ENCODE measurements around the gene INPP1.

- TF ChIP-seq CTCF (IDR thresholded peaks at IDR 0.05), result no peak
- TF ChIP-seq POLR2A (IDR thresholded peaks at IDR 0.05), result no peak
Observed at GRCh38 chr2:190352668-190353536, 9.5 kb downstream of the INPP1 start.
